ENCODE results near the gene OSTC.
"Not testable (repeated sequence)": the region's sequence is repeated elsewhere in the genome, so short reads cannot be mapped to it uniquely, and the experiment has no call there.

OSTC gene

GRCh38 chr4:108709722-108710121 is 59.3 kb downstream of the OSTC start:
- Histone ChIP-seq H3K4me1 (ENCODE audit: control insufficient read depth in 2 of 2, insufficient read depth in 2 of 2, low read length in 2 of 2) (no peaks in the 10 kb centered on the region), H3K9ac (ENCODE audit: low read depth in 1 of 2, low read length in 2 of 2) (no peak overlapping the region), H3K36me3 (ENCODE audit: control insufficient read depth in 2 of 2, insufficient read depth in 2 of 2, low read length in 2 of 2) (no peaks in the 10 kb centered on the region), H3K27ac (ENCODE audit: low read depth in 2 of 2, low read length in 2 of 2) (no peak overlapping the region), H3K9me3 (ENCODE audit: control insufficient read depth in 2 of 2, low read length in 2 of 2) (no peaks in the 10 kb centered on the region), H3K27me3 (ENCODE audit: control insufficient read depth in 2 of 2, insufficient read depth in 2 of 2, low read length in 2 of 2) (no peaks in the 10 kb centered on the region), H3K4me3 (ENCODE audit: low read length in 2 of 2) (no peak overlapping the region)

- H3K4me3 ChIP-seq (ENCODE audit: low read length in 2 of 2); H3K9me3 ChIP-seq (ENCODE audit: control insufficient read depth in 2 of 2, low read length in 2 of 2); H3K36me3 ChIP-seq (ENCODE audit: control insufficient read depth in 2 of 2, insufficient read depth in 2 of 2, low read length in 2 of 2); H3K4me1 ChIP-seq (ENCODE audit: control insufficient read depth in 2 of 2, insufficient read depth in 2 of 2, low read length in 2 of 2); H3K27me3 ChIP-seq (ENCODE audit: control insufficient read depth in 2 of 2, insufficient read depth in 2 of 2, low read length in 2 of 2); H3K27ac ChIP-seq (ENCODE audit: low read depth in 2 of 2, low read length in 2 of 2); H3K9ac ChIP-seq (ENCODE audit: low read depth in 1 of 2, low read length in 2 of 2): not testable (repeated sequence)
These were observed 60.2 kb downstream of the OSTC start for GRCh38 chr4:108710578-108710977.

GRCh38 chr4:108714880-108715279 is 64.5 kb downstream of the OSTC start:
- Histone ChIP-seq H3K9me3 (ENCODE audit: control insufficient read depth in 2 of 2, low read length in 2 of 2) (no peaks in the 10 kb centered on the region), H3K9ac (ENCODE audit: low read depth in 1 of 2, low read length in 2 of 2) (no peak overlapping the region), H3K4me1 (ENCODE audit: control insufficient read depth in 2 of 2, insufficient read depth in 2 of 2, low read length in 2 of 2) (no peaks in the 10 kb centered on the region), H3K36me3 (ENCODE audit: control insufficient read depth in 2 of 2, insufficient read depth in 2 of 2, low read length in 2 of 2) (no peaks in the 10 kb centered on the region), H3K27ac (ENCODE audit: low read depth in 2 of 2, low read length in 2 of 2) (no peak overlapping the region), H3K27me3 (ENCODE audit: control insufficient read depth in 2 of 2, insufficient read depth in 2 of 2, low read length in 2 of 2) (no peaks in the 10 kb centered on the region), H3K4me3 (ENCODE audit: low read length in 2 of 2) (no peak overlapping the region)

GRCh38 chr4:108716340-108716739 is 65.9 kb downstream of the OSTC start:
- H3K9ac ChIP-seq (ENCODE audit: low read depth in 1 of 2, low read length in 2 of 2), result no peak overlapping the region
- no peaks in the 10 kb centered on the region for H3K36me3 ChIP-seq (ENCODE audit: control insufficient read depth in 2 of 2, insufficient read depth in 2 of 2, low read length in 2 of 2)
- H3K27ac ChIP-seq (ENCODE audit: low read depth in 2 of 2, low read length in 2 of 2), result no peak overlapping the region
- no peak overlapping the region for H3K4me3 ChIP-seq (ENCODE audit: low read length in 2 of 2)
- H3K9me3 ChIP-seq (ENCODE audit: control insufficient read depth in 2 of 2, low read length in 2 of 2), result no peaks in the 10 kb centered on the region
- H3K4me1 ChIP-seq (ENCODE audit: control insufficient read depth in 2 of 2, insufficient read depth in 2 of 2, low read length in 2 of 2), result no peaks in the 10 kb centered on the region
- H3K27me3 ChIP-seq (ENCODE audit: control insufficient read depth in 2 of 2, insufficient read depth in 2 of 2, low read length in 2 of 2), result no peaks in the 10 kb centered on the region

- Histone ChIP-seq H3K9ac (ENCODE audit: low read depth in 1 of 2, low read length in 2 of 2) (no peak overlapping the region), H3K4me1 (ENCODE audit: control insufficient read depth in 2 of 2, insufficient read depth in 2 of 2, low read length in 2 of 2) (no peaks in the 10 kb centered on the region), H3K9me3 (ENCODE audit: control insufficient read depth in 2 of 2, low read length in 2 of 2) (no peaks in the 10 kb centered on the region)
These were observed 67.0 kb downstream of the OSTC start for GRCh38 chr4:108717386-108717785.

More at GRCh38 chr4:108717386-108717785, 67.0 kb downstream of the OSTC start:
- no peaks in the 10 kb centered on the region for H3K36me3 ChIP-seq (ENCODE audit: control insufficient read depth in 2 of 2, insufficient read depth in 2 of 2, low read length in 2 of 2)
- no peak overlapping the region for H3K27ac ChIP-seq (ENCODE audit: low read depth in 2 of 2, low read length in 2 of 2)
- no peaks in the 10 kb centered on the region for H3K27me3 ChIP-seq (ENCODE audit: control insufficient read depth in 2 of 2, insufficient read depth in 2 of 2, low read length in 2 of 2)
- H3K4me3 ChIP-seq (ENCODE audit: low read length in 2 of 2), result no peak overlapping the region

All from mucosa of rectum (tissue), 2 donors.